Lung (tissue), 12 donors: ENCODE measurements around the gene CBLIF. TPM values are rescaled to one million over a fixed set of nuclear protein-coding genes. Genes with fewer than 3 reads are reported as not detected.

Source experiments
- ATAC-seq: fragments of 200-7000 bp; cut with Tn5 transposase; one replicate; pipeline ENCODE4 v1.9.1; 2020; ENCODE audit warnings: moderate number of reproducible peaks; ENCODE audit not compliant: insufficient read depth, low FRiP score
- DNase-seq, 3 donors: peaks; one replicate each; pipeline ENCODE4 v3.0.0-alpha.2; 2013 to 2017
- H3K27ac ChIP-seq, 2 donors: one replicate each; pipeline ENCODE4 v1.5.1; 2013; ENCODE audit warnings: mild to moderate bottlenecking in 2 of 2, moderate library complexity in 2 of 2, control low read depth in 1 of 2, inconsistent platforms in 1 of 2, low read depth in 1 of 2, low read length in 1 of 2
- H3K27me3 ChIP-seq, 3 donors: one replicate each; pipeline ENCODE4 v1.5.1; 2013; ENCODE audit warnings: low read length in 2 of 3; ENCODE audit not compliant: control insufficient read depth in 3 of 3, insufficient read depth in 3 of 3
- H3K36me3 ChIP-seq, 4 donors: one replicate each; pipeline ENCODE4 v1.5.1; 2013; ENCODE audit warnings: low read length in 4 of 4, mild to moderate bottlenecking in 1 of 4, moderate library complexity in 1 of 4; ENCODE audit not compliant: control insufficient read depth in 4 of 4, insufficient read depth in 4 of 4
- H3K4me1 ChIP-seq, 5 donors: one replicate each; pipeline ENCODE4 v1.5.1; 2013; ENCODE audit warnings: low read length in 5 of 5, mild to moderate bottlenecking in 2 of 5, moderate library complexity in 1 of 5; ENCODE audit not compliant: control insufficient read depth in 5 of 5, insufficient read depth in 5 of 5
- H3K4me3 ChIP-seq: one replicate; pipeline ENCODE4 v1.5.1; 2013; ENCODE audit warnings: mild to moderate bottlenecking, control low read depth, moderate library complexity
- H3K9ac ChIP-seq, 2 donors: one replicate each; pipeline ENCODE4 v1.5.1; 2013; ENCODE audit warnings: low read length in 2 of 2, control low read depth in 1 of 2; ENCODE audit not compliant: insufficient read depth in 1 of 2
- H3K9me3 ChIP-seq, 4 donors: one replicate each; pipeline ENCODE4 v1.5.1; 2013; ENCODE audit warnings: low read length in 3 of 4, mild to moderate bottlenecking in 1 of 4, moderate library complexity in 1 of 4; ENCODE audit not compliant: control insufficient read depth in 4 of 4, insufficient read depth in 3 of 4
- CTCF ChIP-seq: IDR thresholded peaks from 2 replicates; pipeline ENCODE4 v1.5.1; 2012; ENCODE audit warnings: mild to moderate bottlenecking; ENCODE audit errors: control extremely low read depth, extremely low read depth
- WGBS, 2 donors: extraction: QIAGEN DNeasy Blood & Tissue Kit; methylation state at CpG; one replicate each; pipeline ENCODE4 v1.1.7; 2013; 5-methylcytosine and 5-hydroxymethylcytosine counted together
- polyA plus RNA-seq, 2 donors: library from polyadenylated mRNA; stranded (reverse); fragments of 200-250 nt; gene quantifications; one replicate each; pipeline ENCODE4 v1.2.1, GENCODE V29; 2013
- total RNA-seq, 2 donors: library from RNA; depleted of rRNA in 1 of 2; stranded (reverse); fragments of >200 nt in 1 of 2; gene quantifications; one replicate each; pipeline ENCODE4 v1.2.1, GENCODE V29; 2014 to 2021
- donor health status: control.
- donor health status: control.
- donor health status: Bipolar disorder and iron deficiency.
- donor health status: healthy.
- donor health status: DM: yes; HTN: yes; CAD: no.

The CBLIF gene
- total and polyA plus RNA-seq, 4 donors = not detected

- no peak for TF ChIP-seq CTCF
- Histone ChIP-seq H3K9ac (no peak overlapping the region), H3K27me3 (no peaks in the 10 kb centered on the region), H3K4me1 (no peaks in the 10 kb centered on the region), H3K9me3 (no peaks in the 10 kb centered on the region), H3K36me3 (no peaks in the 10 kb centered on the region), H3K27ac (no peak overlapping the region), H3K4me3 (no peak overlapping the region)
- DNase-seq = no peak
- WGBS, 2 donors = 79 to 86% methylated on average over 12 of the region's 12 CpGs
- no peak for ATAC-seq
Measured at GRCh38 chr11:59842316-59842715, 3.0 kb downstream of the CBLIF start.

DNA sequence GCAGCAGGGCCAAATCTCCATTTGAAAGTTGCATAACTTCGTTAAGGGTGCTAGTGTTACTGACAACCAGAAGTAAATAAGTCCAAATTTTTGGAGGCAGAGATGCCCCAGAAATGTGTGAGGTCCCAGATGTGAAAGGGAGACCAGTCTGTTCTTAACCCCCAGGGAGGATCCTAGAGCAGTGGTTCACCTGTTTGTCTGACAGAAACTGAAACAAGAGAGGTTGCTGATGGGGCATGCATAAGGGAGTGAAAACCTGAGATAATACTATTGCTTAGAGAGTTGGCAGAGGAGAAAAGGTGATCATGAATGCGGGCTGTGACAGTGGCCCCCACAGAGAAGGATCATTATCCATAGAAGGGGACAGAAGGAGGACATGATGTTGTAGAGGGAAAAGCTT lies 3.8 kb downstream of the CBLIF start:
- H3K36me3 ChIP-seq = no peaks in the 10 kb centered on the region
- TF ChIP-seq CTCF = no peak
- no peaks in the 10 kb centered on the region for H3K4me1 ChIP-seq
- H3K27me3 ChIP-seq = no peaks in the 10 kb centered on the region
- no peak overlapping the region for H3K4me3 ChIP-seq
- 89 to 93% methylated on average over 2 of the region's 2 CpGs for WGBS, 2 donors
- DNase-seq = no peak
- H3K27ac ChIP-seq = no peak overlapping the region
- no peak overlapping the region for H3K9ac ChIP-seq
- H3K9me3 ChIP-seq = no peaks in the 10 kb centered on the region
- ATAC-seq = no peak

GRCh38 chr11:59839615-59840014 lies 5.7 kb downstream of the CBLIF start:
- TF ChIP-seq CTCF = no peak
- H3K4me1 ChIP-seq = no peaks in the 10 kb centered on the region
- no peaks in the 10 kb centered on the region for H3K36me3 ChIP-seq
- H3K9ac ChIP-seq = no peak overlapping the region
- ATAC-seq = no peak
- no peaks in the 10 kb centered on the region for H3K27me3 ChIP-seq
- no peak for DNase-seq
- no peak overlapping the region for H3K27ac ChIP-seq
- H3K4me3 ChIP-seq = no peak overlapping the region
- no peaks in the 10 kb centered on the region for H3K9me3 ChIP-seq

DNA sequence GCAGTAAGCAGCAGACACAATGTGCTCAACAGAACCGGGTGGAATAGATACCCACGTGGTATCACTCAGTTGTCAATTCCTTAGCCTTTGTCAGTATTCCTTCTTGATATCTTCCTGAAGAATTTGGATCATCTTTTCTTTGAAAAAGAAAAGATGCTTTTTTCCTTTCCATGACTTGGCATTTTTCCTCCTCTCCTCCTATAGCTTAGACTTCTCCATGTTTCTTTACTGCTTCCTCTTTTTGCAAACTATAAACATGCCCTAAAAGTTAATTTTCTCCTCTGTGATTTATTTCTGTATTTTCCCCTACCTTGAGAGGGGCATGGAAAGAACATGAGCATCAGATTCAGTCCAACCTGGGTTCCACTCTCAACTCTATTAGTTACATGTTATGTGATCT lies 11.7 kb downstream of the CBLIF start:
- ATAC-seq = no peak
- 75 to 81% methylated on average over 2 of the region's 2 CpGs for WGBS, 2 donors
- no peak for TF ChIP-seq CTCF

More for the DNA sequence above, 11.7 kb downstream of the CBLIF start:
- H3K27me3 ChIP-seq = no peaks in the 10 kb centered on the region
- H3K9ac ChIP-seq = no peak overlapping the region
- no peaks in the 10 kb centered on the region for H3K9me3 ChIP-seq
- H3K4me1 ChIP-seq = no peaks in the 10 kb centered on the region
- H3K36me3 ChIP-seq = no peaks in the 10 kb centered on the region
- no peak for DNase-seq
- H3K4me3 ChIP-seq = no peak overlapping the region
- H3K27ac ChIP-seq = no peak overlapping the region
